Thyroid gland (tissue), 4 donors: ENCODE data around the gene CHI3L2.

Source experiments
- CTCF ChIP-seq, 6 experiments: fragments of 200-600 bp in 3 of 6; fragments of 450-650 bp in 3 of 6; sonication (generic) in 3 of 6; IDR thresholded peaks; one replicate each; pipeline ENCODE4 v1.5.1; 2016 to 2019; ENCODE audit warnings: antibody characterized with exemption in 6 of 6, mild to moderate bottlenecking in 2 of 6, inconsistent platforms in 1 of 6, moderate library complexity in 1 of 6
- POLR2A ChIP-seq, 2 donors: fragments of 450-650 bp; IDR thresholded peaks; one replicate each; pipeline ENCODE4 v1.6.1; 2017; ENCODE audit warnings: antibody characterized with exemption in 2 of 2, mild to moderate bottlenecking in 2 of 2, moderate library complexity in 1 of 2

- TF ChIP-seq CTCF (IDR thresholded peaks at IDR 0.05) (no peak), POLR2A (IDR thresholded peaks at IDR 0.05) (no peak)
These were observed 5.8 kb upstream of the CHI3L2 start for GRCh38 chr1:111221633-111222291.
